HepG2 (cell line): ENCODE results near the gene TRMT112. TPM values are rescaled to one million over a fixed set of nuclear protein-coding genes. Genes with fewer than 3 reads are reported as not detected.
A peak's percentile ranks its signal among the peaks of the same experiment; 100 is the strongest.

ENCODE experiments used
- CAMTA2 ChIP-seq: sonication (generic); formaldehyde crosslinking; IDR thresholded peaks from 2 replicates; pipeline ENCODE4 v1.4.0; 2020; ENCODE audit warnings: mild to moderate bottlenecking, missing genetic modification reagents, borderline replicate concordance
- CENPX ChIP-seq: sonication (generic); formaldehyde crosslinking; IDR thresholded peaks from 2 replicates; pipeline ENCODE4 v1.9.0; 2021; ENCODE audit warnings: mild to moderate bottlenecking, missing genetic modification reagents, moderate library complexity
- HIVEP1 ChIP-seq: sonication (generic); formaldehyde crosslinking; IDR thresholded peaks from 2 replicates; pipeline ENCODE4 v1.4.0; 2020; ENCODE audit warnings: mild to moderate bottlenecking, missing genetic modification reagents
- HNF4G ChIP-seq, 2 experiments: sonication (generic) in 1 of 2; formaldehyde crosslinking in 1 of 2; IDR thresholded peaks; 2 replicates each; pipeline versions ENCODE4 v1.4.0 to v1.6.1; 2011 to 2020; ENCODE audit warnings: borderline replicate concordance in 2 of 2, low read depth in 2 of 2, mild to moderate bottlenecking in 2 of 2, low read length in 1 of 2, missing genetic modification reagents in 1 of 2, moderate library complexity in 1 of 2
- HNRNPH1 ChIP-seq: fragments of 200-400 bp; formaldehyde crosslinking; optimal IDR thresholded peaks from 2 replicates; pipeline ENCODE3; 2017; ENCODE audit warnings: mild to moderate bottlenecking, low read depth, low read length
- HNRNPL ChIP-seq: fragments of 200-400 bp; formaldehyde crosslinking; IDR thresholded peaks from 2 replicates; pipeline ENCODE4 v1.6.1; 2017; ENCODE audit warnings: mild to moderate bottlenecking, low read depth, low read length
- HOXA9 ChIP-seq: sonication (generic); formaldehyde crosslinking; IDR thresholded peaks from 2 replicates; pipeline ENCODE4 v1.8.1; 2022; ENCODE audit warnings: missing genetic modification reagents, mild to moderate bottlenecking, moderate library complexity, borderline replicate concordance
- IKZF5 ChIP-seq: IDR thresholded peaks from 2 replicates; pipeline ENCODE4 v1.6.1; 2018; ENCODE audit warnings: missing genetic modification reagents, mild to moderate bottlenecking, missing compliant biosample characterization
- KLF11 ChIP-seq: IDR thresholded peaks from 2 replicates; pipeline ENCODE4 v1.6.1; 2016; ENCODE audit warnings: missing compliant biosample characterization
- KLF9 ChIP-seq: IDR thresholded peaks from 2 replicates; pipeline ENCODE4 v1.6.1; 2016; ENCODE audit warnings: low read depth
- MYPOP ChIP-seq: sonication (generic); formaldehyde crosslinking; IDR thresholded peaks from 2 replicates; pipeline ENCODE4 v1.8.1; 2023; ENCODE audit warnings: mild to moderate bottlenecking, moderate library complexity, missing genetic modification reagents
- POGZ ChIP-seq: sonication (generic); formaldehyde crosslinking; IDR thresholded peaks from 2 replicates; pipeline ENCODE4 v1.4.0; 2020; ENCODE audit warnings: mild to moderate bottlenecking, missing genetic modification reagents
- RBFOX2 ChIP-seq: fragments of 200-400 bp; formaldehyde crosslinking; IDR thresholded peaks from 2 replicates; pipeline ENCODE4 v1.6.1; 2017; ENCODE audit warnings: low read depth, mild to moderate bottlenecking, low read length
- SCMH1 ChIP-seq: sonication (generic); formaldehyde crosslinking; IDR thresholded peaks from 2 replicates; pipeline ENCODE4 v1.9.0; 2021; ENCODE audit warnings: missing genetic modification reagents, mild to moderate bottlenecking, borderline replicate concordance
- SKI ChIP-seq: fragments of 450-650 bp; IDR thresholded peaks from one replicate; pipeline ENCODE4 v1.6.1; 2018; ENCODE audit warnings: mild to moderate bottlenecking; ENCODE audit not compliant: partially characterized antibody
- UBTF ChIP-seq: sonication (generic); formaldehyde crosslinking; IDR thresholded peaks from 2 replicates; pipeline ENCODE4 v1.4.0; 2020; ENCODE audit warnings: mild to moderate bottlenecking, missing genetic modification reagents
- ZNF557 ChIP-seq: sonication (generic); formaldehyde crosslinking; IDR thresholded peaks from 2 replicates; pipeline ENCODE4 v1.4.0; 2020; ENCODE audit warnings: missing genetic modification reagents
- ZXDC ChIP-seq: sonication (generic); formaldehyde crosslinking; IDR thresholded peaks from 2 replicates; pipeline ENCODE4 v1.5.0; 2020; ENCODE audit warnings: mild to moderate bottlenecking, missing genetic modification reagents
- polyA plus RNA-seq, 8 experiments: library from polyadenylated mRNA; depleted of rRNA in 3 of 8; stranded (reverse) in 7 of 8; unstranded in 1 of 8; fragments of >200 nt; fragmentation: Illumina TruSeq in 4 of 8; extraction: Trizol in 4 of 8; gene quantifications; 2 replicates each; pipeline versions ENCODE4 v1.2.1 to v1.2.3, GENCODE V29; 2011 to 2016; ENCODE audit warnings: low read depth in 4 of 8, missing spikeins in 1 of 8, mixed read lengths in 1 of 8; ENCODE audit not compliant: insufficient read depth in 1 of 8
- total RNA-seq, 5 experiments: library from RNA; depleted of rRNA; stranded (reverse); fragments of >200 nt; fragmentation: Illumina TruSeq; extraction: Trizol; gene quantifications; 2 replicates each; pipeline ENCODE4 v1.2.3, GENCODE V29; 2016; ENCODE audit warnings: low read depth in 1 of 5

Gene TRMT112
- total and polyA plus RNA-seq, 2 of the 13 experiments (the other 11 are each of a cell fraction or from before 2014, with no cell fraction given) = 186 to 409 TPM

- no peak for TF ChIP-seq HNRNPH1
- no peak for TF ChIP-seq SCMH1 (CRISPR knock-in tag)
- TF ChIP-seq KLF11 = no peak
- no peak for TF ChIP-seq KLF9 (CRISPR knock-in tag)
- no peak for TF ChIP-seq POGZ (CRISPR knock-in tag)
- no peak for TF ChIP-seq HOXA9 (CRISPR knock-in tag)
- TF ChIP-seq HNF4G (IDR thresholded peaks at IDR 0.05; ENCODE audit: borderline replicate concordance, low read depth, low read length) = peak; percentile 68; the same call in 1 of the 2 replicates
- no peak; the same call in 1 of the 2 replicates for TF ChIP-seq HNF4G (CRISPR knock-in tag; IDR thresholded peaks at IDR 0.05; ENCODE audit: borderline replicate concordance, low read depth)
- TF ChIP-seq ZXDC (CRISPR knock-in tag) = no peak
- peak; percentile 60; the same call in 1 of the 2 replicates for TF ChIP-seq RBFOX2
- no peak for TF ChIP-seq IKZF5
- TF ChIP-seq MYPOP (CRISPR knock-in tag) = no peak
- peak; percentile 21 for TF ChIP-seq SKI
- no peak for TF ChIP-seq CAMTA2
- TF ChIP-seq HIVEP1 (CRISPR knock-in tag) = 0 out of 2 replicates have a peak, but pooled peaks have one; percentile 48
- TF ChIP-seq HNRNPL = peak; percentile 80
- TF ChIP-seq ZNF557 (CRISPR knock-in tag) = no peak
- no peak for TF ChIP-seq CENPX (CRISPR knock-in tag)
- TF ChIP-seq UBTF = no peak; the same call in 1 of the 2 replicates
Observed at GRCh38 chr11:64306876-64307622, 10.3 kb downstream of the TRMT112 start (continued).
